Activated T-helper 17 cell treated with anti-CD3 and anti-CD28 coated beads, Interleukin-2, amount 50 U/mL, for 72 hours (primary cell): ENCODE results near the gene INTS12. TPM values are rescaled to one million over a fixed set of nuclear protein-coding genes. Genes with fewer than 3 reads are reported as not detected.
"Not testable (repeated sequence)": the region's sequence is repeated elsewhere in the genome, so short reads cannot be mapped to it uniquely, and the experiment has no call there.

Experiments used
- ATAC-seq: fragments of 150-1000 bp; cut with Tn5 transposase; replicated peaks from 2 replicates; pipeline ENCODE4 v1.10.0; 2021; ENCODE audit warnings: mild to moderate bottlenecking, moderate library complexity
- H3K27ac Mint-ChIP-seq: one replicate; pipeline ENCODE4 v1.8.0; 2022; ENCODE audit warnings: mixed read lengths
- H3K27me3 Mint-ChIP-seq: one replicate; pipeline ENCODE4 v1.8.0; 2022; ENCODE audit warnings: mixed read lengths
- H3K36me3 Mint-ChIP-seq: one replicate; pipeline ENCODE4 v1.8.0; 2022; ENCODE audit warnings: low read depth, mild to moderate bottlenecking, mixed read lengths
- H3K4me1 Mint-ChIP-seq: one replicate; pipeline ENCODE4 v1.8.0; 2022; ENCODE audit warnings: mixed read lengths
- H3K4me3 Mint-ChIP-seq: one replicate; pipeline ENCODE4 v1.8.0; 2022; ENCODE audit warnings: mild to moderate bottlenecking, mixed read lengths
- H3K9me3 Mint-ChIP-seq: one replicate; pipeline ENCODE4 v1.8.0; 2022; ENCODE audit warnings: mixed read lengths
- total RNA-seq, 2 donors: library from RNA; stranded (reverse); gene quantifications; one replicate each; pipeline ENCODE4 v1.2.3, GENCODE V29; 2022

The INTS12 gene
- total RNA-seq, 2 donors from 2014 or later: 10.6 to 17.4 TPM

- H3K36me3 Mint-ChIP-seq: no peaks in the 10 kb centered on the region
- H3K27me3 Mint-ChIP-seq: no peaks in the 10 kb centered on the region
- peaks cover 22% of the 10 kb centered on the region for H3K4me1 Mint-ChIP-seq
- no peak for ATAC-seq
- H3K9me3 Mint-ChIP-seq: no peaks in the 10 kb centered on the region
- peak overlapping the region; percentile 93 for H3K27ac Mint-ChIP-seq
- H3K4me3 Mint-ChIP-seq: peak overlapping the region; percentile 90
These were observed 1.6 kb upstream of the INTS12 start for GRCh38 chr4:105710012-105710600.

- Mint-ChIP-seq H3K4me3 (peak overlapping the region; percentile 90), H3K27ac (peak overlapping the region; percentile 93), H3K36me3 (no peaks in the 10 kb centered on the region), H3K4me1 (peaks cover 22% of the 10 kb centered on the region), H3K27me3 (no peaks in the 10 kb centered on the region), H3K9me3 (no peaks in the 10 kb centered on the region)
- peak; percentile 37 for ATAC-seq
These were observed 577 bp upstream of the INTS12 start for GRCh38 chr4:105709081-105709450.

GRCh38 chr4:105707782-105708180 is 708 bp downstream of the INTS12 start:
- Mint-ChIP-seq H3K4me1 (peaks cover 22% of the 10 kb centered on the region), H3K36me3 (no peaks in the 10 kb centered on the region), H3K27me3 (no peaks in the 10 kb centered on the region), H3K27ac (peak overlapping the region; percentile 93), H3K4me3 (peak overlapping the region; percentile 90), H3K9me3 (no peaks in the 10 kb centered on the region)
- ATAC-seq: no peak

GRCh38 chr4:105698607-105699006 is 9.9 kb downstream of the INTS12 start:
- peaks cover 5% of the 10 kb centered on the region for H3K4me1 Mint-ChIP-seq
- no peak overlapping the region for H3K27ac Mint-ChIP-seq
- H3K36me3 Mint-ChIP-seq: peaks cover 68% of the 10 kb centered on the region
- no peaks in the 10 kb centered on the region for H3K27me3 Mint-ChIP-seq
- no peak overlapping the region for H3K4me3 Mint-ChIP-seq
- ATAC-seq: no peak
- no peaks in the 10 kb centered on the region for H3K9me3 Mint-ChIP-seq

GRCh38 chr4:105695832-105696231 is 12.7 kb downstream of the INTS12 start:
- peaks cover 89% of the 10 kb centered on the region for H3K36me3 Mint-ChIP-seq

GRCh38 chr4:105694812-105695211 is 13.7 kb downstream of the INTS12 start:
- H3K27ac Mint-ChIP-seq, H3K9me3 Mint-ChIP-seq, ATAC-seq, H3K27me3 Mint-ChIP-seq, H3K4me1 Mint-ChIP-seq, H3K4me3 Mint-ChIP-seq: not testable (repeated sequence)
- peaks cover 92% of the 10 kb centered on the region for H3K36me3 Mint-ChIP-seq

More at GRCh38 chr4:105695832-105696231, 12.7 kb downstream of the INTS12 start:
- H3K27me3 Mint-ChIP-seq, H3K27ac Mint-ChIP-seq, H3K4me1 Mint-ChIP-seq, H3K9me3 Mint-ChIP-seq, ATAC-seq, H3K4me3 Mint-ChIP-seq: not testable (repeated sequence)

- Mint-ChIP-seq H3K4me3 (no peak overlapping the region), H3K27me3 (no peaks in the 10 kb centered on the region), H3K4me1 (no peaks in the 10 kb centered on the region), H3K9me3 (no peaks in the 10 kb centered on the region), H3K36me3 (peaks cover 93% of the 10 kb centered on the region), H3K27ac (no peak overlapping the region)
- ATAC-seq: no peak
These were observed 21.9 kb downstream of the INTS12 start for GRCh38 chr4:105686571-105686970.

- Mint-ChIP-seq H3K27me3 (no peaks in the 10 kb centered on the region), H3K9me3 (no peaks in the 10 kb centered on the region)
These were observed 25.5 kb downstream of the INTS12 start for GRCh38 chr4:105683038-105683437.

GRCh38 chr4:105679186-105679585 is 29.3 kb downstream of the INTS12 start:
- no peaks in the 10 kb centered on the region for H3K9me3 Mint-ChIP-seq
- no peaks in the 10 kb centered on the region for H3K27me3 Mint-ChIP-seq
- H3K36me3 Mint-ChIP-seq: peaks cover 29% of the 10 kb centered on the region
- H3K4me3 Mint-ChIP-seq: no peak overlapping the region
- no peak overlapping the region for H3K27ac Mint-ChIP-seq
- no peaks in the 10 kb centered on the region for H3K4me1 Mint-ChIP-seq
- ATAC-seq: no peak

More at GRCh38 chr4:105683038-105683437, 25.5 kb downstream of the INTS12 start:
- Mint-ChIP-seq H3K4me3 (no peak overlapping the region), H3K27ac (no peak overlapping the region), H3K4me1 (no peaks in the 10 kb centered on the region), H3K36me3 (peaks cover 61% of the 10 kb centered on the region)
- no peak for ATAC-seq

- H3K4me1 Mint-ChIP-seq: no peaks in the 10 kb centered on the region
- peaks cover 3% of the 10 kb centered on the region for H3K27me3 Mint-ChIP-seq
- no peak overlapping the region for H3K27ac Mint-ChIP-seq
- H3K9me3 Mint-ChIP-seq: no peaks in the 10 kb centered on the region
- peaks cover 15% of the 10 kb centered on the region for H3K36me3 Mint-ChIP-seq
- H3K4me3 Mint-ChIP-seq: no peak overlapping the region
- no peak for ATAC-seq
These were observed 30.8 kb downstream of the INTS12 start for GRCh38 chr4:105677709-105678108.

GRCh38 chr4:105674011-105674410 is 34.5 kb downstream of the INTS12 start:
- Mint-ChIP-seq H3K36me3 (no peaks in the 10 kb centered on the region), H3K4me1 (no peaks in the 10 kb centered on the region), H3K4me3 (no peak overlapping the region), H3K9me3 (no peaks in the 10 kb centered on the region), H3K27ac (no peak overlapping the region), H3K27me3 (peaks cover 6% of the 10 kb centered on the region)
- ATAC-seq: no peak

GRCh38 chr4:105671301-105671700 is 37.2 kb downstream of the INTS12 start:
- Mint-ChIP-seq H3K27ac (no peak overlapping the region), H3K36me3 (no peaks in the 10 kb centered on the region), H3K27me3 (peaks cover 10% of the 10 kb centered on the region), H3K4me3 (no peak overlapping the region), H3K4me1 (no peaks in the 10 kb centered on the region), H3K9me3 (no peaks in the 10 kb centered on the region)
- no peak for ATAC-seq

GRCh38 chr4:105670684-105671083 is 37.8 kb downstream of the INTS12 start:
- H3K4me1 Mint-ChIP-seq: no peaks in the 10 kb centered on the region

GRCh38 chr4:105666693-105667092 is 41.8 kb downstream of the INTS12 start:
- Mint-ChIP-seq H3K27me3 (peaks cover 12% of the 10 kb centered on the region), H3K27ac (no peak overlapping the region), H3K9me3 (no peaks in the 10 kb centered on the region), H3K36me3 (no peaks in the 10 kb centered on the region), H3K4me3 (no peak overlapping the region), H3K4me1 (no peaks in the 10 kb centered on the region)
- ATAC-seq: no peak

More at GRCh38 chr4:105670684-105671083, 37.8 kb downstream of the INTS12 start:
- no peaks in the 10 kb centered on the region for H3K9me3 Mint-ChIP-seq
- no peak overlapping the region for H3K27ac Mint-ChIP-seq
- no peaks in the 10 kb centered on the region for H3K36me3 Mint-ChIP-seq
- peaks cover 10% of the 10 kb centered on the region for H3K27me3 Mint-ChIP-seq
- no peak overlapping the region for H3K4me3 Mint-ChIP-seq
- ATAC-seq: no peak

GRCh38 chr4:105662935-105663675 is 45.4 kb downstream of the INTS12 start:
- Mint-ChIP-seq H3K27ac (no peak overlapping the region), H3K4me1 (no peaks in the 10 kb centered on the region), H3K36me3 (no peaks in the 10 kb centered on the region), H3K9me3 (no peaks in the 10 kb centered on the region), H3K27me3 (peaks cover 9% of the 10 kb centered on the region), H3K4me3 (no peak overlapping the region)
- ATAC-seq: no peak
